ENCODE data around the gene DMD. TPM values are rescaled to one million over a fixed set of nuclear protein-coding genes. Genes with fewer than 3 reads are reported as not detected.
"Not testable (repeated sequence)": the region's sequence is repeated elsewhere in the genome, so short reads cannot be mapped to it uniquely, and the experiment has no call there.

The DMD gene
- total RNA-seq, 1 experiment from 2014 or later: 2.2 TPM

DNA sequence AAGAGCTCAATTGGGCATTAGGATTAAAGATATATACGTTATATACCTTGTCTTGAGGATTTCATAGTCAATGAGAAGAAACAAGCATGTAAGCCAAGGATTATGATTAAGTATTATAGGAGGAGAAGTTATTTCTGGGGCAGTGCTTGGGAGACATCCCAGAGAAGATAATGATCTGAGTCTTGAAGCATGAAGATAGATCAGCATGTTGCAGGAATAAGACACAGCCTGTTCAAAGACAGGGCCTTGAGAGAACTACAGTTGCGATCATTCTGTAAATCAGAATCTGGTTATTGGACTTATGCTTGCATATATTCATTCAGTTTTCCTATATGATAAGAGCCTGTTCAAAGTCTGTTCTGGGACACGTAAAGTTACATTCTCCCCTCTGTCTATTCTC is 1277.3 kb downstream of the DMD start:
- BruUV-seq (replicated peaks): no TSS peak
- H3K9me3 ChIP-seq (ENCODE audit: control insufficient read depth, insufficient read depth, low read depth, low read length): no peaks in the 10 kb centered on the region
- TF ChIP-seq TCF7L2 (IDR thresholded peaks at IDR 0.05; ENCODE audit: low read depth, low read length) (no peak), POLR2AphosphoS5 (IDR thresholded peaks at IDR 0.05; ENCODE audit: low read depth, low read length) (no peak), SIN3A (IDR thresholded peaks at IDR 0.05; ENCODE audit: borderline replicate concordance, insufficient read depth, low read depth, low read length) (no peak)
- TF ChIP-seq, protein P1, sequence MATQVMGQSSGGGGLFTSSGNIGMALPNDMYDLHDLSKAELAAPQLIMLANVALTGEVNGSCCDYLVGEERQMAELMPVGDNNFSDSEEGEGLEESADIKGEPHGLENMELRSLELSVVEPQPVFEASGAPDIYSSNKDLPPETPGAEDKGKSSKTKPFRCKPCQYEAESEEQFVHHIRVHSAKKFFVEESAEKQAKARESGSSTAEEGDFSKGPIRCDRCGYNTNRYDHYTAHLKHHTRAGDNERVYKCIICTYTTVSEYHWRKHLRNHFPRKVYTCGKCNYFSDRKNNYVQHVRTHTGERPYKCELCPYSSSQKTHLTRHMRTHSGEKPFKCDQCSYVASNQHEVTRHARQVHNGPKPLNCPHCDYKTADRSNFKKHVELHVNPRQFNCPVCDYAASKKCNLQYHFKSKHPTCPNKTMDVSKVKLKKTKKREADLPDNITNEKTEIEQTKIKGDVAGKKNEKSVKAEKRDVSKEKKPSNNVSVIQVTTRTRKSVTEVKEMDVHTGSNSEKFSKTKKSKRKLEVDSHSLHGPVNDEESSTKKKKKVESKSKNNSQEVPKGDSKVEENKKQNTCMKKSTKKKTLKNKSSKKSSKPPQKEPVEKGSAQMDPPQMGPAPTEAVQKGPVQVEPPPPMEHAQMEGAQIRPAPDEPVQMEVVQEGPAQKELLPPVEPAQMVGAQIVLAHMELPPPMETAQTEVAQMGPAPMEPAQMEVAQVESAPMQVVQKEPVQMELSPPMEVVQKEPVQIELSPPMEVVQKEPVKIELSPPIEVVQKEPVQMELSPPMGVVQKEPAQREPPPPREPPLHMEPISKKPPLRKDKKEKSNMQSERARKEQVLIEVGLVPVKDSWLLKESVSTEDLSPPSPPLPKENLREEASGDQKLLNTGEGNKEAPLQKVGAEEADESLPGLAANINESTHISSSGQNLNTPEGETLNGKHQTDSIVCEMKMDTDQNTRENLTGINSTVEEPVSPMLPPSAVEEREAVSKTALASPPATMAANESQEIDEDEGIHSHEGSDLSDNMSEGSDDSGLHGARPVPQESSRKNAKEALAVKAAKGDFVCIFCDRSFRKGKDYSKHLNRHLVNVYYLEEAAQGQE (IDR thresholded peaks at IDR 0.05; ENCODE audit: insufficient read depth in 1 of 2, low read depth in 2 of 2, low read length in 1 of 2): no peak
- TF ChIP-seq, protein P2, sequence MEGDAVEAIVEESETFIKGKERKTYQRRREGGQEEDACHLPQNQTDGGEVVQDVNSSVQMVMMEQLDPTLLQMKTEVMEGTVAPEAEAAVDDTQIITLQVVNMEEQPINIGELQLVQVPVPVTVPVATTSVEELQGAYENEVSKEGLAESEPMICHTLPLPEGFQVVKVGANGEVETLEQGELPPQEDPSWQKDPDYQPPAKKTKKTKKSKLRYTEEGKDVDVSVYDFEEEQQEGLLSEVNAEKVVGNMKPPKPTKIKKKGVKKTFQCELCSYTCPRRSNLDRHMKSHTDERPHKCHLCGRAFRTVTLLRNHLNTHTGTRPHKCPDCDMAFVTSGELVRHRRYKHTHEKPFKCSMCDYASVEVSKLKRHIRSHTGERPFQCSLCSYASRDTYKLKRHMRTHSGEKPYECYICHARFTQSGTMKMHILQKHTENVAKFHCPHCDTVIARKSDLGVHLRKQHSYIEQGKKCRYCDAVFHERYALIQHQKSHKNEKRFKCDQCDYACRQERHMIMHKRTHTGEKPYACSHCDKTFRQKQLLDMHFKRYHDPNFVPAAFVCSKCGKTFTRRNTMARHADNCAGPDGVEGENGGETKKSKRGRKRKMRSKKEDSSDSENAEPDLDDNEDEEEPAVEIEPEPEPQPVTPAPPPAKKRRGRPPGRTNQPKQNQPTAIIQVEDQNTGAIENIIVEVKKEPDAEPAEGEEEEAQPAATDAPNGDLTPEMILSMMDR (IDR thresholded peaks at IDR 0.05): no peak
- intact Hi-C loops (cut with micrococcal nuclease; ENCODE audit: unreplicated experiment) (no loop called here), in situ Hi-C loops (cut with HindIII; ENCODE audit: low pct_unique_long_range_greater_than_20kb, low sequenced_read_pairs) (no loop called here)
- POLR2A ChIA-PET: no interaction called here
- ATAC-seq (no peak), DNase-seq (ENCODE audit: low read depth, low spot score) (no peak)
- CTCF ChIA-PET: no interaction called here
- no peak overlapping the region for H3K27ac ChIP-seq (ENCODE audit: low read length)
- H3K4me3 ChIP-seq (ENCODE audit: low read depth in 2 of 2, low read length in 2 of 2): no peak overlapping the region
- H3K27me3 ChIP-seq (ENCODE audit: control insufficient read depth, insufficient read depth, low read length): no peaks in the 10 kb centered on the region
- no peaks in the 10 kb centered on the region for H3K4me1 ChIP-seq (ENCODE audit: control insufficient read depth, insufficient read depth, low read length)
- no peaks in the 10 kb centered on the region for H3K36me3 ChIP-seq (ENCODE audit: control insufficient read depth, insufficient read depth, low read length)

DNA sequence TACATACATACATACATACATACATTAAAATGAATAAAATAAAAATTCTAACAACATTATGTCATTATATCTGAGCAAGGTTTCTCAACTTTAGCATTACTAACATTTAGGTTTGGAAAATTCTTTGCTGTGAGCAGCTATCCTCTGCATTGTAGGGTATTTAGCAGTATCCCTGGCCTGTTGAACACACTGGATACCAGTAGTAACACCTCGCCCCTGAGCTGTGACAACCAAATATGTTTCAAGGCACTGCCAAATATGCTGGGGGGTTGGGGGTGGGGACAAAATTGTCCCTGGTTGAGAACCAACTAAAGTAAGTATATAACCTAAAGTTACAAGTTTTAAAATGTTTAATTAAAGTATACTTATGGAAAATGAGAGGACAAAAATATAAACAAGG is 1278.6 kb downstream of the DMD start:
- Histone ChIP-seq H3K36me3 (ENCODE audit: control insufficient read depth, insufficient read depth, low read length) (no peaks in the 10 kb centered on the region), H3K4me1 (ENCODE audit: control insufficient read depth, insufficient read depth, low read length) (no peaks in the 10 kb centered on the region), H3K9me3 (ENCODE audit: control insufficient read depth, insufficient read depth, low read depth, low read length) (no peaks in the 10 kb centered on the region), H3K27me3 (ENCODE audit: control insufficient read depth, insufficient read depth, low read length) (no peaks in the 10 kb centered on the region), H3K4me3 (ENCODE audit: low read depth in 2 of 2, low read length in 2 of 2) (no peak overlapping the region), H3K27ac (ENCODE audit: low read length) (no peak overlapping the region)
- ChIA-PET POLR2A (no interaction called here), CTCF (no interaction called here)
- no TSS peak for BruUV-seq (replicated peaks)
- DNase-seq (ENCODE audit: low read depth, low spot score): no peak
- in situ Hi-C loops (cut with HindIII; ENCODE audit: low pct_unique_long_range_greater_than_20kb, low sequenced_read_pairs): no loop called here
- intact Hi-C loops (cut with micrococcal nuclease; ENCODE audit: unreplicated experiment): no loop called here
- TF ChIP-seq, protein P1 (IDR thresholded peaks at IDR 0.05; ENCODE audit: insufficient read depth in 1 of 2, low read depth in 2 of 2, low read length in 1 of 2): no peak
- no peak for TF ChIP-seq POLR2AphosphoS5 (IDR thresholded peaks at IDR 0.05; ENCODE audit: low read depth, low read length)
- TF ChIP-seq, protein P2 (IDR thresholded peaks at IDR 0.05): no peak
- TF ChIP-seq TCF7L2 (IDR thresholded peaks at IDR 0.05; ENCODE audit: low read depth, low read length): no peak
- TF ChIP-seq SIN3A (IDR thresholded peaks at IDR 0.05; ENCODE audit: borderline replicate concordance, insufficient read depth, low read depth, low read length): no peak
- no peak for ATAC-seq

DNA sequence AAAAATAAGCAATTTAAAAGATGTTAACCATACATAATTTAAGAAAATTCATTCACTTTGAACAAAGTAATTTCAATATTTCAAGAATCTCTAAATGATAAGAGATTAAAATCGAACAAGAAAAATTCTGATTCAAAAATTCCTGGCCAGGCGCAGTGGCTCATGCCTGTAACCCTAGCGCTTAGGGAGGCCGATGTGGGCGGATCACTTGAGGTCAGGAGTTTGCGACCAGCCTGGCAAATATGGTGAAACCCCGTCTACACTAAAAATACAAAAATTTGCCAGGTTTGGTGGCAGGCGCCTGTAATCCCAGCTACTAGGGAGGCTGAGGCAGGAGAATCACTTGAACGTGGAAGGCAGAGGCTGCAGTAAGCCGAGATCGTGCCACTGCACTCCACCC is 1279.0 kb downstream of the DMD start:
- H3K9me3 ChIP-seq (ENCODE audit: control insufficient read depth, insufficient read depth, low read depth, low read length); in situ Hi-C loops (cut with HindIII; ENCODE audit: low pct_unique_long_range_greater_than_20kb, low sequenced_read_pairs); DNase-seq (ENCODE audit: low read depth, low spot score); CTCF ChIA-PET; ATAC-seq; H3K27me3 ChIP-seq (ENCODE audit: control insufficient read depth, insufficient read depth, low read length); BruUV-seq (replicated peaks); H3K27ac ChIP-seq (ENCODE audit: low read length); H3K4me1 ChIP-seq (ENCODE audit: control insufficient read depth, insufficient read depth, low read length); POLR2A ChIA-PET; intact Hi-C loops (cut with micrococcal nuclease; ENCODE audit: unreplicated experiment); H3K4me3 ChIP-seq (ENCODE audit: low read depth in 2 of 2, low read length in 2 of 2); H3K36me3 ChIP-seq (ENCODE audit: control insufficient read depth, insufficient read depth, low read length): not testable (repeated sequence)

Data from Panc1 (cell line).